Liver (tissue), 9 donors: ENCODE results near the gene GTF3C4. TPM values are rescaled to one million over a fixed set of nuclear protein-coding genes. Genes with fewer than 3 reads are reported as not detected.

ENCODE experiments used
- DNase-seq: peaks from one replicate; pipeline ENCODE4 v3.0.0-alpha.2; 2017; ENCODE audit warnings: low spot score
- H3K27ac ChIP-seq, 2 donors: one replicate each; pipeline ENCODE4 v1.7.0; 2013; ENCODE audit warnings: inconsistent platforms in 2 of 2, low read length in 2 of 2, control low read depth in 1 of 2, low read depth in 1 of 2, mild to moderate bottlenecking in 1 of 2
- H3K27me3 ChIP-seq, 4 donors: one replicate each; pipeline versions ENCODE4 v1.6.1 to v1.7.0; 2013; ENCODE audit warnings: low read length in 3 of 4, inconsistent platforms in 1 of 4, mild to moderate bottlenecking in 1 of 4, moderate library complexity in 1 of 4; ENCODE audit not compliant: control insufficient read depth in 4 of 4, insufficient read depth in 4 of 4
- H3K36me3 ChIP-seq, 4 donors: one replicate each; pipeline versions ENCODE4 v1.6.1 to v1.7.0; 2013; ENCODE audit warnings: low read length in 3 of 4, mild to moderate bottlenecking in 3 of 4, low read depth in 1 of 4, moderate library complexity in 1 of 4; ENCODE audit not compliant: control insufficient read depth in 4 of 4, insufficient read depth in 3 of 4
- H3K4me1 ChIP-seq, 4 donors: one replicate each; pipeline versions ENCODE4 v1.6.1 to v1.7.0; 2013; ENCODE audit warnings: low read length in 3 of 4, mild to moderate bottlenecking in 3 of 4, moderate library complexity in 1 of 4; ENCODE audit not compliant: control insufficient read depth in 4 of 4, insufficient read depth in 4 of 4
- H3K4me3 ChIP-seq, 3 donors: one replicate each; pipeline versions ENCODE4 v1.6.1 to v1.7.0; 2013; ENCODE audit warnings: low read length in 3 of 3, control low read depth in 1 of 3, low read depth in 1 of 3, mild to moderate bottlenecking in 1 of 3
- H3K9ac ChIP-seq, 2 donors: one replicate each; pipeline ENCODE4 v1.7.0; 2013; ENCODE audit warnings: low read length in 2 of 2, mild to moderate bottlenecking in 2 of 2, moderate library complexity in 2 of 2, control low read depth in 1 of 2, low read depth in 1 of 2
- H3K9me3 ChIP-seq, 4 donors: one replicate each; pipeline versions ENCODE4 v1.6.1 to v1.7.0; 2013; ENCODE audit warnings: low read length in 3 of 4; ENCODE audit not compliant: control insufficient read depth in 4 of 4
- EGR1 ChIP-seq, 2 donors: IDR thresholded peaks; 2 replicates each; pipeline ENCODE4 v1.6.1; 2016 to 2018; ENCODE audit warnings: antibody characterized with exemption in 2 of 2, low read depth in 2 of 2
- FOXA1 ChIP-seq: IDR thresholded peaks from 2 replicates; pipeline ENCODE4 v1.6.1; 2016; ENCODE audit warnings: antibody characterized with exemption
- FOXA2 ChIP-seq: IDR thresholded peaks from 2 replicates; pipeline ENCODE4 v1.6.1; 2016; ENCODE audit warnings: antibody characterized with exemption
- GABPA ChIP-seq, 2 donors: IDR thresholded peaks in 1 of 2; conservative IDR thresholded peaks in 1 of 2; 2 replicates each; pipeline ENCODE4 v1.6.1; 2016; ENCODE audit warnings: antibody characterized with exemption in 2 of 2, mild to moderate bottlenecking in 1 of 2, moderate library complexity in 1 of 2
- HNF4A ChIP-seq, 2 donors: conservative IDR thresholded peaks; 2 replicates each; pipeline ENCODE4 v1.6.1; 2016; ENCODE audit warnings: antibody characterized with exemption in 2 of 2, mild to moderate bottlenecking in 2 of 2
- HNF4G ChIP-seq: IDR thresholded peaks from 2 replicates; pipeline ENCODE4 v1.6.1; 2016; ENCODE audit warnings: antibody characterized with exemption
- JUND ChIP-seq, 2 donors: IDR thresholded peaks; 2 replicates each; pipeline ENCODE4 v1.6.1; 2016; ENCODE audit warnings: antibody characterized with exemption in 2 of 2
- NR2F2 ChIP-seq: IDR thresholded peaks from 2 replicates; pipeline ENCODE4 v1.6.1; 2016; ENCODE audit warnings: antibody characterized with exemption
- RAD21 ChIP-seq, 2 donors: IDR thresholded peaks; 2 replicates each; pipeline ENCODE4 v1.6.1; 2016; ENCODE audit warnings: antibody characterized with exemption in 2 of 2, mild to moderate bottlenecking in 2 of 2
- RXRA ChIP-seq, 2 donors: IDR thresholded peaks; 2 replicates each; pipeline ENCODE4 v1.6.1; 2017 to 2018; ENCODE audit warnings: antibody characterized with exemption in 2 of 2, mild to moderate bottlenecking in 1 of 2
- SP1 ChIP-seq: IDR thresholded peaks from 2 replicates; pipeline ENCODE4 v1.6.1; 2018; ENCODE audit warnings: antibody characterized with exemption, mild to moderate bottlenecking
- TAF1 ChIP-seq: conservative IDR thresholded peaks from 2 replicates; pipeline ENCODE4 v1.6.1; 2016; ENCODE audit warnings: antibody characterized with exemption, mild to moderate bottlenecking
- YY1 ChIP-seq: IDR thresholded peaks from 2 replicates; pipeline ENCODE4 v1.6.1; 2016; ENCODE audit warnings: antibody characterized with exemption, mild to moderate bottlenecking
- ZBTB33 ChIP-seq: IDR thresholded peaks from 2 replicates; pipeline ENCODE4 v1.6.1; 2016; ENCODE audit warnings: antibody characterized with exemption
- WGBS: extraction: QIAGEN DNeasy Blood & Tissue Kit; methylation state at CpG from one replicate; pipeline ENCODE4 v1.1.7; 2013; 5-methylcytosine and 5-hydroxymethylcytosine counted together
- polyA plus RNA-seq, 2 donors: library from polyadenylated mRNA; stranded (reverse) in 1 of 2; unstranded in 1 of 2; fragments of 200-250 nt in 1 of 2; fragments of >200 nt in 1 of 2; fragmentation: Nextera tagmentation in 1 of 2; extraction: Ambion mirVana in 1 of 2; gene quantifications; one replicate each; pipeline versions ENCODE4 v1.2.1 to v1.2.3, GENCODE V29; 2013 to 2015
- total RNA-seq, 2 donors: library from RNA; depleted of rRNA; stranded (reverse); fragments of >200 nt; gene quantifications; one replicate each; pipeline ENCODE4 v1.2.3, GENCODE V29; 2014
- TF ChIP-seq, protein P1 (sequence below): IDR thresholded peaks from 2 replicates; pipeline ENCODE4 v1.6.1; 2016; ENCODE audit warnings: antibody characterized with exemption
- TF ChIP-seq, protein P2 (sequence below): IDR thresholded peaks from 2 replicates; pipeline ENCODE4 v1.6.1; 2016; ENCODE audit warnings: antibody characterized with exemption, mild to moderate bottlenecking
- TF ChIP-seq, protein P3 (sequence below): fragments of 150-350 bp; IDR thresholded peaks from 2 replicates; pipeline ENCODE4 v1.5.1; 2017; ENCODE audit warnings: improper control_type of control experiment, low read depth, low read length; ENCODE audit not compliant: missing input control
- TF ChIP-seq, protein P4 (sequence below): IDR thresholded peaks from 2 replicates; pipeline ENCODE4 v1.6.1; 2016; ENCODE audit warnings: antibody characterized with exemption
- donor health status: healthy.
- donor health status: healthy.
- donor health status: healthy.
- donor health status: healthy.
- donor health status: healthy.

GTF3C4 gene
- total and polyA plus RNA-seq, 4 donors, result 1.4 to 7.2 (median 5.0) TPM

- TF ChIP-seq RXRA (IDR thresholded peaks at IDR 0.05) (no peak), TAF1 (no peak), HNF4G (no peak), FOXA1 (no peak), HNF4A (conservative IDR thresholded peaks at IDR 0.05) (no peak)
- Histone ChIP-seq H3K9ac (no peak overlapping the region), H3K36me3 (no peaks in the 10 kb centered on the region), H3K27ac (no peak overlapping the region), H3K4me1 (no peaks in the 10 kb centered on the region), H3K4me3 (no peak overlapping the region), H3K27me3 (peaks cover 0 to 3% (median 0%) of the 10 kb centered on the region in 4 donors), H3K9me3 (no peaks in the 10 kb centered on the region)
- WGBS, result 80% methylated on average over 5 of the region's 5 CpGs
- DNase-seq, result no peak
These were observed 57.8 kb downstream of the GTF3C4 start for GRCh38 chr9:132728071-132728470.

DNA sequence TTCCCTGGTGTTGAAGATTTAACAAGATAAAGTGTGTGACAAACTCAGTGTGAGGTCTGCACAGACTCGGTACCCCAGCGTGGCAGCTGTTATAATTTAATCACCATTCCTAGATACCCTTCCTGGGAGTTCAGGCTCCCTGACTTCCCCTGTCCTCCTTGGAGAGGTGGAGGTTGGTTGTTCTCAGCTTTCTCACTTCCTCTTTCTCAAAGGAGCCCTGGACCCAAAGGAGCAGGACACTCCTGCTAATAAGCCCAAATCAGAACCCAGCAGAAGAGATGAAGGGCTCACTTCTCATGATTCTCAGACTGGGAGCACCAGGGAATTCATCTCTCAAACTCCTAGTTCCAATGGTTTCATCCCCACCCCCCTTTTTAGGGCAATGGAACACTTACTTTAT is 58.2 kb downstream of the GTF3C4 start:
- H3K4me3 ChIP-seq, result no peak overlapping the region
- H3K9ac ChIP-seq, result no peak overlapping the region
- H3K27me3 ChIP-seq, result peaks cover 0 to 3% (median 0%) of the 10 kb centered on the region in 4 donors
- H3K36me3 ChIP-seq, result no peaks in the 10 kb centered on the region
- DNase-seq, result no peak
- WGBS, result 65% methylated on average over 2 of the region's 2 CpGs
- H3K9me3 ChIP-seq, result no peaks in the 10 kb centered on the region
- H3K27ac ChIP-seq, result no peak overlapping the region
- TF ChIP-seq RAD21 (IDR thresholded peaks at IDR 0.05) (no peak), JUND (IDR thresholded peaks at IDR 0.05) (no peak), YY1 (no peak), GABPA (IDR thresholded peaks at IDR 0.05 in 1 of 2, conservative IDR thresholded peaks at IDR 0.05 in 1 of 2) (no peak), NR2F2 (no peak), FOXA2 (no peak), ZBTB33 (no peak), SP1 (no peak), HNF4G (no peak), FOXA1 (no peak)
- TF ChIP-seq, protein P1, sequence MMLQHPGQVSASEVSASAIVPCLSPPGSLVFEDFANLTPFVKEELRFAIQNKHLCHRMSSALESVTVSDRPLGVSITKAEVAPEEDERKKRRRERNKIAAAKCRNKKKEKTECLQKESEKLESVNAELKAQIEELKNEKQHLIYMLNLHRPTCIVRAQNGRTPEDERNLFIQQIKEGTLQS, result no peak
- H3K4me1 ChIP-seq, result no peaks in the 10 kb centered on the region

- H3K4me1 ChIP-seq, result no peaks in the 10 kb centered on the region
- no peaks in the 10 kb centered on the region for H3K9me3 ChIP-seq
- DNase-seq, result no peak
- no peaks in the 10 kb centered on the region for H3K36me3 ChIP-seq
- H3K27ac ChIP-seq, result no peak overlapping the region
- WGBS, result 64% methylated on average over 5 of the region's 5 CpGs
- peaks cover 0 to 3% (median 1%) of the 10 kb centered on the region in 4 donors for H3K27me3 ChIP-seq
- no peak overlapping the region for H3K4me3 ChIP-seq
- H3K9ac ChIP-seq, result no peak overlapping the region
- TF ChIP-seq HNF4A (conservative IDR thresholded peaks at IDR 0.05) (no peak), HNF4G (no peak), ZBTB33 (no peak), TAF1 (no peak), FOXA2 (no peak), YY1 (no peak), GABPA (IDR thresholded peaks at IDR 0.05 in 1 of 2, conservative IDR thresholded peaks at IDR 0.05 in 1 of 2) (no peak), RXRA (IDR thresholded peaks at IDR 0.05) (no peak), NR2F2 (no peak), EGR1 (IDR thresholded peaks at IDR 0.05; ENCODE audit: low read depth in 2 of 2) (no peak)
- TF ChIP-seq, protein P2, sequence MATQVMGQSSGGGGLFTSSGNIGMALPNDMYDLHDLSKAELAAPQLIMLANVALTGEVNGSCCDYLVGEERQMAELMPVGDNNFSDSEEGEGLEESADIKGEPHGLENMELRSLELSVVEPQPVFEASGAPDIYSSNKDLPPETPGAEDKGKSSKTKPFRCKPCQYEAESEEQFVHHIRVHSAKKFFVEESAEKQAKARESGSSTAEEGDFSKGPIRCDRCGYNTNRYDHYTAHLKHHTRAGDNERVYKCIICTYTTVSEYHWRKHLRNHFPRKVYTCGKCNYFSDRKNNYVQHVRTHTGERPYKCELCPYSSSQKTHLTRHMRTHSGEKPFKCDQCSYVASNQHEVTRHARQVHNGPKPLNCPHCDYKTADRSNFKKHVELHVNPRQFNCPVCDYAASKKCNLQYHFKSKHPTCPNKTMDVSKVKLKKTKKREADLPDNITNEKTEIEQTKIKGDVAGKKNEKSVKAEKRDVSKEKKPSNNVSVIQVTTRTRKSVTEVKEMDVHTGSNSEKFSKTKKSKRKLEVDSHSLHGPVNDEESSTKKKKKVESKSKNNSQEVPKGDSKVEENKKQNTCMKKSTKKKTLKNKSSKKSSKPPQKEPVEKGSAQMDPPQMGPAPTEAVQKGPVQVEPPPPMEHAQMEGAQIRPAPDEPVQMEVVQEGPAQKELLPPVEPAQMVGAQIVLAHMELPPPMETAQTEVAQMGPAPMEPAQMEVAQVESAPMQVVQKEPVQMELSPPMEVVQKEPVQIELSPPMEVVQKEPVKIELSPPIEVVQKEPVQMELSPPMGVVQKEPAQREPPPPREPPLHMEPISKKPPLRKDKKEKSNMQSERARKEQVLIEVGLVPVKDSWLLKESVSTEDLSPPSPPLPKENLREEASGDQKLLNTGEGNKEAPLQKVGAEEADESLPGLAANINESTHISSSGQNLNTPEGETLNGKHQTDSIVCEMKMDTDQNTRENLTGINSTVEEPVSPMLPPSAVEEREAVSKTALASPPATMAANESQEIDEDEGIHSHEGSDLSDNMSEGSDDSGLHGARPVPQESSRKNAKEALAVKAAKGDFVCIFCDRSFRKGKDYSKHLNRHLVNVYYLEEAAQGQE, result no peak
- TF ChIP-seq, protein P3, sequence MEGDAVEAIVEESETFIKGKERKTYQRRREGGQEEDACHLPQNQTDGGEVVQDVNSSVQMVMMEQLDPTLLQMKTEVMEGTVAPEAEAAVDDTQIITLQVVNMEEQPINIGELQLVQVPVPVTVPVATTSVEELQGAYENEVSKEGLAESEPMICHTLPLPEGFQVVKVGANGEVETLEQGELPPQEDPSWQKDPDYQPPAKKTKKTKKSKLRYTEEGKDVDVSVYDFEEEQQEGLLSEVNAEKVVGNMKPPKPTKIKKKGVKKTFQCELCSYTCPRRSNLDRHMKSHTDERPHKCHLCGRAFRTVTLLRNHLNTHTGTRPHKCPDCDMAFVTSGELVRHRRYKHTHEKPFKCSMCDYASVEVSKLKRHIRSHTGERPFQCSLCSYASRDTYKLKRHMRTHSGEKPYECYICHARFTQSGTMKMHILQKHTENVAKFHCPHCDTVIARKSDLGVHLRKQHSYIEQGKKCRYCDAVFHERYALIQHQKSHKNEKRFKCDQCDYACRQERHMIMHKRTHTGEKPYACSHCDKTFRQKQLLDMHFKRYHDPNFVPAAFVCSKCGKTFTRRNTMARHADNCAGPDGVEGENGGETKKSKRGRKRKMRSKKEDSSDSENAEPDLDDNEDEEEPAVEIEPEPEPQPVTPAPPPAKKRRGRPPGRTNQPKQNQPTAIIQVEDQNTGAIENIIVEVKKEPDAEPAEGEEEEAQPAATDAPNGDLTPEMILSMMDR, result no peak
- TF ChIP-seq, protein P4, sequence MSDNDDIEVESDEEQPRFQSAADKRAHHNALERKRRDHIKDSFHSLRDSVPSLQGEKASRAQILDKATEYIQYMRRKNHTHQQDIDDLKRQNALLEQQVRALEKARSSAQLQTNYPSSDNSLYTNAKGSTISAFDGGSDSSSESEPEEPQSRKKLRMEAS, result no peak
These were observed 59.1 kb downstream of the GTF3C4 start for GRCh38 chr9:132729235-132729890.
